Measurements from ENCODE around the gene PBX3. TPM values are rescaled to one million over a fixed set of nuclear protein-coding genes. Genes with fewer than 3 reads are reported as not detected.

The PBX3 gene
- total and polyA plus RNA-seq, 10 of the 15 experiments (the other 5 are each of a cell fraction or from before 2014, with no cell fraction given) = 6.7 to 146 (median 22.2) TPM

GRCh38 chr9:126000731-126001580, 253.8 kb downstream of the PBX3 start:
- DNase-seq (ENCODE audit: low read depth, low spot score) = no peak
- SMC1A ChIA-PET (ENCODE audit: uncharacterized antibody, unreplicated experiment) = no interaction called here
- Histone ChIP-seq H3K4me2 (ENCODE audit: control insufficient read depth, insufficient read depth) (no peak overlapping the region), H2AFZ (ENCODE audit: control insufficient read depth, low read depth, low read length) (no peak overlapping the region), H3K79me2 (ENCODE audit: control insufficient read depth, insufficient read depth, low read length) (no peaks in the 10 kb centered on the region), H3K4me1 (ENCODE audit: control insufficient read depth, insufficient read depth, low read length) (no peaks in the 10 kb centered on the region), H3K4me3 (no peak overlapping the region), H4K20me1 (ENCODE audit: control insufficient read depth, insufficient read depth) (no peaks in the 10 kb centered on the region), H3K9me3 (replicated peaks; ENCODE audit: control insufficient read depth, insufficient read depth, low read length) (no peaks in the 10 kb centered on the region), H3K9ac (ENCODE audit: control insufficient read depth, insufficient read depth, low read length) (no peak overlapping the region), H3K27ac (ENCODE audit: control insufficient read depth, insufficient read depth) (no peak overlapping the region), H3K36me3 (ENCODE audit: control insufficient read depth in 2 of 2, insufficient read depth in 2 of 2, low read length in 1 of 2) (no peaks in the 10 kb centered on the region), H3K27me3 (replicated peaks in 1 of 2; ENCODE audit: control insufficient read depth in 2 of 2, insufficient read depth in 2 of 2, low read length in 1 of 2) (no peaks in the 10 kb centered on the region; a peak in 1 of 4 replicates)
- no peak for ATAC-seq
- POLR2A ChIA-PET = no interaction called here
- in situ Hi-C loops (cut with MboI) = no loop called here
- no peak for FAIRE-seq
- RAD21 ChIA-PET (ENCODE audit: unreplicated experiment) = no interaction called here
- intact Hi-C loops (cut with micrococcal nuclease; ENCODE audit: unreplicated experiment) = no loop called here
- 43% methylated on average over 23 of the region's 23 CpGs for WGBS (ENCODE audit: insufficient coverage, insufficient replicate concordance, low lambda C conversion rate, missing lambda C conversion rate)
- no peak for TF ChIP-seq SIN3A (IDR thresholded peaks at IDR 0.05; ENCODE audit: low read depth, low read length)
- no peak for TF ChIP-seq NR2C1 (IDR thresholded peaks at IDR 0.05)
- no peak for TF ChIP-seq SMAD5 (IDR thresholded peaks at IDR 0.05; ENCODE audit: low read depth)
- TF ChIP-seq MXI1 (IDR thresholded peaks at IDR 0.05; ENCODE audit: low read depth, low read length) = no peak
- no peak for TF ChIP-seq RELA (IDR thresholded peaks at IDR 0.05; ENCODE audit: borderline replicate concordance, partially characterized antibody)
- TF ChIP-seq KLF5 (IDR thresholded peaks at IDR 0.05; ENCODE audit: partially characterized antibody) = no peak
- no peak for TF ChIP-seq TCF3 (IDR thresholded peaks at IDR 0.05; ENCODE audit: borderline replicate concordance, insufficient read depth, low read depth, low read length)
- no peak for TF ChIP-seq NFYA (IDR thresholded peaks at IDR 0.05; ENCODE audit: borderline replicate concordance, low read depth, low read length)
- no peak for TF ChIP-seq PAX8 (IDR thresholded peaks at IDR 0.05)
- no peak for TF ChIP-seq SIX5 (IDR thresholded peaks at IDR 0.05; ENCODE audit: low read depth, low read length, severe bottlenecking)
- no peak for TF ChIP-seq E2F4 (IDR thresholded peaks at IDR 0.05; ENCODE audit: low read depth, low read length)
- no peak for TF ChIP-seq POLR2A (IDR thresholded peaks at IDR 0.05; ENCODE audit: low read depth, low read length)
- BruUV-seq (replicated peaks) = no TSS peak
- CTCF ChIA-PET = no interaction called here
